ENCODE data around the gene MAP4K2.

The MAP4K2 gene

GRCh38 chr11:64791781-64792291 lies 11.2 kb downstream of the MAP4K2 start:
- no peak for DNase-seq (ENCODE audit: low read depth in 2 of 2)

- DNase-seq (ENCODE audit: low read depth in 2 of 2) = no peak
Observed at GRCh38 chr11:64790205-64791095, 12.6 kb downstream of the MAP4K2 start.

GRCh38 chr11:64789331-64790204 lies 13.4 kb downstream of the MAP4K2 start:
- no peak for DNase-seq (ENCODE audit: low read depth in 2 of 2)

GRCh38 chr11:64788321-64789215 lies 14.4 kb downstream of the MAP4K2 start:
- no peak for DNase-seq (ENCODE audit: low read depth in 2 of 2)

- no peak for DNase-seq (ENCODE audit: low read depth in 2 of 2)
Observed at GRCh38 chr11:64787526-64788320, 15.3 kb downstream of the MAP4K2 start.

DNA sequence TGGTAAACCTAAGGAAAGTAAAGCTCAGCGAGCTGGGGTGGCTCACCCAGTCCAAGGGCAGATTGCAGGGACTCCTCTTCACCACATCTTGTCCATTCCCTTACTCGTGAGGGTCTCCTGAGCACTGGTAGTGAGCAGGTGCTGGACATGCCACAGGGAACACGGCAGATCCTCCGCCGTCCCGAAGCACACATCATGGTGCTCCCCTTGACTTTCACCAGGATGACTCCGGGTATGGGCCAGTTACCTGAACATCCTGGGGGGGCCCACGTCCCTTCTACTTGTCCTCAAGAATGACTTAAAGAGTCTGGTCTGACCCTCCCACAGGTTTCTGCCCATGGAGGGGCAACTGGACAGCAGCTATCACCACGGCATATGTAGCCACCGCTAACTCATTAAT lies 16.7 kb downstream of the MAP4K2 start:
- DNase-seq (ENCODE audit: low read depth in 2 of 2) = no peak

- DNase-seq (ENCODE audit: low read depth in 2 of 2) = no peak
Observed at GRCh38 chr11:64784813-64785581, 18.0 kb downstream of the MAP4K2 start.

- DNase-seq (ENCODE audit: low read depth in 2 of 2) = peak; percentile 97 to 99
Observed at GRCh38 chr11:64778473-64779298, 24.3 kb downstream of the MAP4K2 start, which contains the start of gene SF1. TSS of gene SF1 (minus strand) at chr11:64778542. CDS start at chr11:64778392, 150 bp downstream.

GRCh38 chr11:64778223-64778472 lies 24.9 kb downstream of the MAP4K2 start:
- no peak for DNase-seq (ENCODE audit: low read depth in 2 of 2)

DNA sequence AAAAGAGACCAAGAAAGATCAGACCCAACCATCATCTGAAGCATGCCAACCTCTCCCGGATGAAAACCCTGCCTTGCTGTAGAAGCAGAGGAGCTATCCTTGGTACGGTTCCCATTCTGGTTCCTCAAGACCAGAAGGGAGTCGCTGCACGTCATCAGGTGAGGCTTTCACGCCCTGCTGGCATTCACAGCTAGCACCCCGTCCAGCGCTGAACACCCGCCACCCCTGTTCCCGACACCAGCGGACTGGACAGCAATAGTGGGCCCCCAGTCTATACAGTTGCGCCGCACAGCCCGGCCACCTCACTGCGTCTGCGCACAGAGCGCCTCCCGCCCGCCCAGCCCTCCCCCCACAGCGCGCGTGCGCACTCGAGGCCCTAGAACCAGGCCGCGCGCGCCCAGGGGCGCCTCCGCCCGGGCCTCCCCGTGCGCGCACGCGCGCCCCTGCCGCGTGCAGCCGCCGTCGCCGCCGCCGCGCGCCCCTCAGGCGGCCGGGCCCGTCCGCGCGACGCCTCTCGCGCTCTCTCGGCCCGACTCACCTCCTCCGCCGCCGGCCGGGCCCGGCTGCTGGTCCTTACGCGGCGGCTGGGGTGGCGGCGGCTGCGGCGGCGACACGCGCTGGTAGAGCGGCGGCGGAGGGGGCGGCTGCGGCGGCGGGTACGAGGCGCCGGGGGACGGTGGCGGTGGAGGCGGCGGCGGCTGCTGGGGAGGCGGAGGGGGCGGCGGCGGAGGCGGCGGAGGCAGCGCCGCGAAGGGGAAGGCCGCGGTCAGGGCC lies 25.4 kb downstream of the MAP4K2 start:
- peak; percentile 61 to 64 for DNase-seq (ENCODE audit: low read depth in 2 of 2)

GRCh38 chr11:64776875-64777274 lies 26.1 kb downstream of the MAP4K2 start:
- DNase-seq (ENCODE audit: low read depth in 2 of 2) = no peak

GRCh38 chr11:64776425-64776824 lies 26.6 kb downstream of the MAP4K2 start:
- DNase-seq (ENCODE audit: low read depth in 2 of 2) = no peak

DNA sequence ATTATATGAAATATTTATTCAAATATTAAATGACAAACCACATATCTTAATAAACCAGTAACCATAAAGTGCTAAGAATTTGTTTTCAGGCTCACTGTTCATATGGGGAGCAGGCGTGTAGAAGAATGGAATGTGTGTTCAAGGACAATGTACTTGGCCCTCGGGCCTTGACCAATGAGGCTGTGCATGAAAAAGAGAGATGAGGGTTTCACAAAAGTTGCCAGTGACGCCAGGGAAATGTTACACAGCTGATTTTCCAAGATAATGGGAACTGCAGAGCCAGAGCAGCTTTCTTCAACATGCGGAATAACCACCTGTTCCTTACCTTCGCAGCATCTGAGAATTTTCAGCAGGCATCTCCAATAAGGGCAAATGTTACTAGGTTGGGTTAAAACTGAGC lies 28.9 kb downstream of the MAP4K2 start:
- DNase-seq (ENCODE audit: low read depth in 2 of 2) = no peak

DNA sequence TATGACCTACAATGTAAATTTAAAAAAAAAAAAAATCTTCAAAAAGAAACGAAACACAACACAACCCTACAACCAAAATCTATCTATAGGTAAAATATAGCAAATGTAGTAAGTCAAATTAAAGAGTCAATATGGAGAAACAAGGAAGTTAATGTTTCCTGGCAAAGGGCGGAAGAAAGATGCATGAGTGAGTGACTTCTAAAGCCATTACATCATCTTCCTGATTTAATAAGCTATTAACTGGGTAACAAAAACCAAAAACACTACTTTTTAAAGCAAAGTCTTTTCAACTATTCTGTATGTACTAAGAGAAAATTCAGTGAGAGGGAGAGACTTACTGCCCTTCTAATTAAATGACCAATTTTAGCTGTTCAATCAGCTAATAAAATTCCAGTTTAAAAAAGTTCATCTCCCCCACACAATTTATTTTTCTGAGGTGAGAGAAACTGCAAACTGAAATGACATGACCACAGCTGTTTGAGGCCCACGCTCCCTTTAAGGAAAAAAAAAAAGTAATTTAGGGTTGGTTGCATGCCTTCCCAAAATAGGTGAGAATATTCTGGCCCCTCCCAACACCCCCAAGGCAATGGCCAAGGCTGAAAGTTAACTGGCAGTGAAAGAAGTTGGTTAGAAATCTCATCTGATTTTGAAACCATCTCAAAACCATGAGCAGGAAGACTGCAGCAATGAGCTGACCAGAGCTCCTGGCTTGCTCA lies 30.6 kb downstream of the MAP4K2 start:
- DNase-seq (ENCODE audit: low read depth in 2 of 2) = no peak

GRCh38 chr11:64771861-64772260 lies 31.2 kb downstream of the MAP4K2 start:
- no peak for DNase-seq (ENCODE audit: low read depth in 2 of 2)

- no peak for DNase-seq (ENCODE audit: low read depth in 2 of 2)
Observed at GRCh38 chr11:64770120-64770519, 32.9 kb downstream of the MAP4K2 start.

- no peak for DNase-seq (ENCODE audit: low read depth in 2 of 2)
Observed at GRCh38 chr11:64769283-64769682, 33.7 kb downstream of the MAP4K2 start.

GRCh38 chr11:64768300-64768694 lies 34.7 kb downstream of the MAP4K2 start:
- no peak for DNase-seq (ENCODE audit: low read depth in 2 of 2)

Measured in activated CD8-positive, alpha-beta memory T cell treated with anti-CD3 and anti-CD28 coated beads for 4 hours (primary cell).